GM13976 (cell line): ENCODE data around the gene BRIX1.
"Not testable (repeated sequence)": the region's sequence is repeated elsewhere in the genome, so short reads cannot be mapped to it uniquely, and the experiment has no call there.

Experiments used
- DNase-seq: peaks from one replicate; pipeline ENCODE4 v3.0.0; 2012; ENCODE audit warnings: low spot score
- in situ Hi-C: fragments of 300-500 bp; cut with MboI; formaldehyde crosslinking; loops from one replicate; pipeline ENCODE4 v1.12.0; 2022; ENCODE audit warnings: low sequenced_read_pairs, mixed read lengths, inconsistent platforms; ENCODE audit not compliant: unreplicated experiment
- TF ChIP-seq, protein P1 (sequence below): IDR thresholded peaks from 2 replicates; pipeline ENCODE4 v1.5.1; 2012; ENCODE audit warnings: borderline replicate concordance, mild to moderate bottlenecking; ENCODE audit not compliant: insufficient read depth; ENCODE audit errors: extremely low read depth, missing control alignments, control extremely low read depth

BRIX1 gene

DNA sequence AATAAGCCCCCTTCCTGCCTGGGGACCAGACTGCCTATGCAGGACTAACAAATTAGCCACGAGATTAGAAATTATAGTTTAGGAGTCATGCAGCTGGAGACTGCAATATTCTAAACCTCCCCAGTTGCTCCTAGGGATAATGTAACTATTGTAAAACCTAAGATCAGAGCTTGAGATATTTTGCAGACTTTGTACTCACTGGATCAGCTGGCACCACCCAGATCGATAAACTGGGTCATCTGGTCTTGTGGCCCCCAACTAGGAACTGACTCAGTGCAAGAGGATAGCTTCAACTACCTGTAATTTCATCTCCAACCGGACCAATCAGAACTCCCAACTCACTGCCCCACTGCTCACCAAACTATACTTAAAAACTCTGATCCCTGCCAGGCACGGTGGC, 52.0 kb downstream of the BRIX1 start:
- TF ChIP-seq, protein P1, sequence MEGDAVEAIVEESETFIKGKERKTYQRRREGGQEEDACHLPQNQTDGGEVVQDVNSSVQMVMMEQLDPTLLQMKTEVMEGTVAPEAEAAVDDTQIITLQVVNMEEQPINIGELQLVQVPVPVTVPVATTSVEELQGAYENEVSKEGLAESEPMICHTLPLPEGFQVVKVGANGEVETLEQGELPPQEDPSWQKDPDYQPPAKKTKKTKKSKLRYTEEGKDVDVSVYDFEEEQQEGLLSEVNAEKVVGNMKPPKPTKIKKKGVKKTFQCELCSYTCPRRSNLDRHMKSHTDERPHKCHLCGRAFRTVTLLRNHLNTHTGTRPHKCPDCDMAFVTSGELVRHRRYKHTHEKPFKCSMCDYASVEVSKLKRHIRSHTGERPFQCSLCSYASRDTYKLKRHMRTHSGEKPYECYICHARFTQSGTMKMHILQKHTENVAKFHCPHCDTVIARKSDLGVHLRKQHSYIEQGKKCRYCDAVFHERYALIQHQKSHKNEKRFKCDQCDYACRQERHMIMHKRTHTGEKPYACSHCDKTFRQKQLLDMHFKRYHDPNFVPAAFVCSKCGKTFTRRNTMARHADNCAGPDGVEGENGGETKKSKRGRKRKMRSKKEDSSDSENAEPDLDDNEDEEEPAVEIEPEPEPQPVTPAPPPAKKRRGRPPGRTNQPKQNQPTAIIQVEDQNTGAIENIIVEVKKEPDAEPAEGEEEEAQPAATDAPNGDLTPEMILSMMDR = no peak
- no peak for DNase-seq
- in situ Hi-C loops = no loop called here

DNA sequence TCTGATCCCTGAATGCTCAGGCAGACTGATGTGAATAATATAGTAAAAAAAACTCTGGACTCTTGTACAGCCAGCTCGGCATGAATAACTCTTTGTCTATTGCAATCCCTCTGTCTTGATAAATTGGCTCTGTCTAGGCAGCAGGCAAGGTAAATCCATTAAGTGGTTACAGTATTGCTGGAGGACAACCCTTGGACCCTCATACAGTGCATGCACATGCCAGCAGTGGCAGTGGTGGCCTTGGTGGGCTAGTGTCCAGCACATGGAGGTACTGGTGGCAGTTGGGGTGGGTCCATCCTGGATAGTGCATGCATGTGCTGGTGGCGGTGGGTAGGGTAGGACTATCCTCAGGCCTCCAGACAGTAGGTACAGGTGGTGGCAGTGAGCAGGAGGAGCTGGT, 52.7 kb downstream of the BRIX1 start:
- TF ChIP-seq, protein P1 = no peak
- no peak for DNase-seq
- in situ Hi-C loops = no loop called here

DNA sequence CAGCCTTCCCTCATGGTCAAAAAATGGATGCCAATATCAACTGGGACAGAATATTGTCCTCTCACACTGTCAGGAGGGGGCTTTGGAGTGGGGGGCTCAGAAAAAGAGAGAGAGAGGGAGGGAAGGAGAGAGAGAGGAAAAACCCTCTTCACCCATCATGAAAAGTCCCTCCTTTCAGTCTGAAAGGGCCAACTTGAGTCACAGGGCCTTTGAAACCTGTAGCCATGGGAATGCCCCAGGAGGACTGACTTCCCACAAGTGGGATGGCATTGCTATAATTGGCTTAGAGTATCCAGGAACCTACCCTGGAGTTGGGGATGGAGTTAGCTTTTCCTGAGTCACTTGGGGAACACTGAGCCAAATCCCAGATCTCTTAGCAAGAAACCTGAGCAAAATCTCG, 55.0 kb downstream of the BRIX1 start:
- in situ Hi-C loops = no loop called here
- TF ChIP-seq, protein P1 = no peak
- DNase-seq = no peak

DNA sequence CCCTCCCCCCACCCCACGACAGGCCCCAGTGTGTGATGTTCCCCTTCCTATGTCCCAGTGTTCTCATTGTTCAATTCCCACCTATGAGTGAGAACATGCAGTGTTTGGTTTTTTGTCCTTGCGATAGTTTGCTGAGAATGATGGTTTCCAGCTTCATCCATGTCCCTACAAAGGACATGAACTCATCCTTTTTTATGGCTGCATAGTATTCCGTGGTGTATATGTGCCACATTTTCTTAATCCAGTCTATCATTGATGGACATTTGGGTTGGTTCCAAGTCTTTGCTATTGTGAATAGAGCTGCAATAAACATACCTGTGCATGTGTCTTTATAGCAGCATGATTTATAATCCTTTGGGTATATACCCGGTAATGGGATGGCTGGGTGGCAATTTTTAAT, 56.1 kb downstream of the BRIX1 start:
- in situ Hi-C loops, DNase-seq: not testable (repeated sequence)
